ENCODE measurements around the gene VWA8.

DNA sequence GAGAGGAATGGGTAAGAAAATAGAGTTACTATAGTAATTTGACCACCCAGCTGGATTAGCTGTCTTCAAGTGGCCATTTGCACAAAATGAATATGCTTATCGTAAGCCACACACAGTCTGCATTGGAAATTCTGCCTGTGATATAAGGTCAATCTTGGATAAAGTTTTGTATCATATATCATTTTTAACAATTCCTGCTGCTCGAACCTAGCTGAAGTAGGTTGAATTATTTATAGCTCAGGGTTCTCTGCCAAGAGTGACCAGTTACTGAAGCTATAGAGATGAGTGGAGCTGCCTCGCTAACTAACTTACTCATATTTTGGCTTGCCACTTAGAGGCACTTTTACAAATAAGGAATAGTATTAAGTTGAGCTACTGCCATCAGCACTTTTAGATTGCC, 282.7 kb downstream of the VWA8 start:
- no peak for TF ChIP-seq EZH2 (optimal IDR thresholded peaks at IDR 0.05; ENCODE audit: low read depth, low read length)
- TF ChIP-seq, protein P1, sequence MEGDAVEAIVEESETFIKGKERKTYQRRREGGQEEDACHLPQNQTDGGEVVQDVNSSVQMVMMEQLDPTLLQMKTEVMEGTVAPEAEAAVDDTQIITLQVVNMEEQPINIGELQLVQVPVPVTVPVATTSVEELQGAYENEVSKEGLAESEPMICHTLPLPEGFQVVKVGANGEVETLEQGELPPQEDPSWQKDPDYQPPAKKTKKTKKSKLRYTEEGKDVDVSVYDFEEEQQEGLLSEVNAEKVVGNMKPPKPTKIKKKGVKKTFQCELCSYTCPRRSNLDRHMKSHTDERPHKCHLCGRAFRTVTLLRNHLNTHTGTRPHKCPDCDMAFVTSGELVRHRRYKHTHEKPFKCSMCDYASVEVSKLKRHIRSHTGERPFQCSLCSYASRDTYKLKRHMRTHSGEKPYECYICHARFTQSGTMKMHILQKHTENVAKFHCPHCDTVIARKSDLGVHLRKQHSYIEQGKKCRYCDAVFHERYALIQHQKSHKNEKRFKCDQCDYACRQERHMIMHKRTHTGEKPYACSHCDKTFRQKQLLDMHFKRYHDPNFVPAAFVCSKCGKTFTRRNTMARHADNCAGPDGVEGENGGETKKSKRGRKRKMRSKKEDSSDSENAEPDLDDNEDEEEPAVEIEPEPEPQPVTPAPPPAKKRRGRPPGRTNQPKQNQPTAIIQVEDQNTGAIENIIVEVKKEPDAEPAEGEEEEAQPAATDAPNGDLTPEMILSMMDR (IDR thresholded peaks at IDR 0.05; ENCODE audit: low read length), result no peak
